Panc1 (cell line): ENCODE results near the gene DONSON. TPM values are rescaled to one million over a fixed set of nuclear protein-coding genes. Genes with fewer than 3 reads are reported as not detected.

ENCODE experiments used
- ATAC-seq: fragments of 200-7000 bp; cut with Tn5 transposase; 2 replicates; pipeline ENCODE4 v1.9.1; 2020; ENCODE audit warnings: mild to moderate bottlenecking, moderate library complexity
- BruUV-seq: library from RNA; stranded (reverse); fragments of 400-500 nt; replicated peaks from 2 replicates; lab custom pipeline; 2021; lab: Mats Ljungman, UMichigan
- CTCF ChIA-PET: fragments of 300-600 bp; sonication (Branson Sonifier 250); formaldehyde crosslinking; loops from one replicate; lab custom pipeline; 2022; ENCODE audit warnings: antibody characterized with exemption; lab: Charles Lee
- POLR2A ChIA-PET: fragments of 300-600 bp; sonication (Branson Sonifier 250); formaldehyde crosslinking; loops from one replicate; lab custom pipeline; 2022; ENCODE audit warnings: antibody characterized with exemption; lab: Charles Lee
- DNase-seq: peaks from one replicate; pipeline ENCODE4 v3.0.0-alpha.2; 2010; ENCODE audit warnings: low read depth, low spot score
- H3K27ac ChIP-seq: 2 replicates; pipeline ENCODE4 v1.5.1; 2011; ENCODE audit warnings: mild to moderate bottlenecking, low read length, inconsistent platforms
- H3K27me3 ChIP-seq: fragments of 200-500 bp; sonication (Bioruptor generic); 2 replicates; pipeline ENCODE4 v1.6.0; 2014; ENCODE audit warnings: low read length, inconsistent platforms; ENCODE audit not compliant: control insufficient read depth, insufficient read depth
- H3K36me3 ChIP-seq: fragments of 200-500 bp; sonication (Bioruptor generic); 2 replicates; pipeline ENCODE4 v1.5.1; 2014; ENCODE audit warnings: inconsistent platforms, mild to moderate bottlenecking, low read length, moderate library complexity; ENCODE audit not compliant: control insufficient read depth, insufficient read depth
- H3K4me1 ChIP-seq: 2 replicates; pipeline ENCODE4 v1.5.1; 2011; ENCODE audit warnings: inconsistent platforms, mild to moderate bottlenecking, low read length, moderate library complexity; ENCODE audit not compliant: control insufficient read depth, insufficient read depth
- H3K4me3 ChIP-seq, 2 experiments: 2 replicates each; pipeline ENCODE4 v1.5.1; 2011 to 2012; ENCODE audit warnings: low read depth in 2 of 2, low read length in 2 of 2, mild to moderate bottlenecking in 2 of 2, inconsistent platforms in 1 of 2, moderate library complexity in 1 of 2
- H3K9me3 ChIP-seq: fragments of 200-500 bp; sonication (Bioruptor generic); 2 replicates; pipeline ENCODE4 v1.5.1; 2014; ENCODE audit warnings: low read depth, mild to moderate bottlenecking, inconsistent platforms, low read length, moderate library complexity; ENCODE audit not compliant: control insufficient read depth, insufficient read depth
- CTCF ChIP-seq: fragments of 450-650 bp; IDR thresholded peaks from 2 replicates; pipeline ENCODE4 v1.5.1; 2017; ENCODE audit warnings: mild to moderate bottlenecking
- POLR2AphosphoS5 ChIP-seq: IDR thresholded peaks from 2 replicates; pipeline ENCODE4 v1.6.1; 2012; ENCODE audit warnings: mild to moderate bottlenecking, low read depth, low read length, moderate library complexity
- REST ChIP-seq, 2 experiments: IDR thresholded peaks; 2 replicates each; pipeline ENCODE4 v1.6.1; 2011 to 2012; ENCODE audit warnings: low read depth in 2 of 2, control low read depth in 1 of 2, low read length in 1 of 2, mild to moderate bottlenecking in 1 of 2, moderate library complexity in 1 of 2; ENCODE audit not compliant: insufficient read depth in 1 of 2
- SIN3A ChIP-seq: IDR thresholded peaks from 2 replicates; pipeline ENCODE4 v1.6.1; 2012; ENCODE audit warnings: low read depth, mild to moderate bottlenecking, low read length, moderate library complexity, borderline replicate concordance; ENCODE audit not compliant: insufficient read depth
- TCF7L2 ChIP-seq: IDR thresholded peaks from 2 replicates; pipeline ENCODE4 v1.6.1; 2011; ENCODE audit warnings: mild to moderate bottlenecking, low read depth, low read length, inconsistent platforms
- in situ Hi-C: cut with HindIII; loops from 2 replicates; pipeline ENCODE4 v1.10.0; 2016; ENCODE audit warnings: low sequenced_read_pairs, low pct_unique_long_range_greater_than_20kb
- intact Hi-C: fragments of 100-400 bp; cut with micrococcal nuclease; formaldehyde crosslinking; loops from one replicate; pipeline ENCODE4 v1.10.0; 2022; ENCODE audit not compliant: unreplicated experiment
- total RNA-seq: library from RNA; stranded (reverse); gene quantifications from one replicate; pipeline ENCODE4 v1.2.1, GENCODE V29; 2021; ENCODE audit not compliant: unreplicated experiment

DONSON gene
- total RNA-seq, 1 experiment from 2014 or later = 21.9 TPM

- CTCF ChIA-PET = no interaction called here
- BruUV-seq = no TSS peak
- Histone ChIP-seq H3K9me3 (no peaks in the 10 kb centered on the region), H3K4me1 (no peaks in the 10 kb centered on the region), H3K4me3 (no peak overlapping the region), H3K36me3 (peaks cover 75% of the 10 kb centered on the region), H3K27me3 (no peaks in the 10 kb centered on the region), H3K27ac (no peak overlapping the region)
- ATAC-seq = no peak
- POLR2A ChIA-PET = no interaction called here
- no peak for DNase-seq
- intact Hi-C loops (no loop called here), in situ Hi-C loops (no loop called here)
- TF ChIP-seq TCF7L2 (no peak), CTCF (no peak), SIN3A (no peak), REST (IDR thresholded peaks at IDR 0.05; ENCODE audit: insufficient read depth in 1 of 2, low read depth in 2 of 2, low read length in 1 of 2) (no peak), POLR2AphosphoS5 (no peak)
These were observed 27.5 kb downstream of the DONSON start for GRCh38 chr21:33560965-33561364.

- no TSS peak for BruUV-seq
- no peak overlapping the region for H3K27ac ChIP-seq
- DNase-seq (no peak), ATAC-seq (no peak)
- ChIA-PET POLR2A (no interaction called here), CTCF (interaction anchor here (0.7 kb wide), 1 partner anchor 194 kb away, joined by 3 read pairs; no protein-coding TSS in a partner anchor)
- H3K4me3 ChIP-seq = no peak overlapping the region
- in situ Hi-C loops = no loop called here
- H3K9me3 ChIP-seq = no peaks in the 10 kb centered on the region
- peaks cover 73% of the 10 kb centered on the region for H3K36me3 ChIP-seq
- intact Hi-C loops = no loop called here
- no peaks in the 10 kb centered on the region for H3K27me3 ChIP-seq
- H3K4me1 ChIP-seq = no peaks in the 10 kb centered on the region
- TF ChIP-seq CTCF (no peak), TCF7L2 (no peak), REST (IDR thresholded peaks at IDR 0.05; ENCODE audit: insufficient read depth in 1 of 2, low read depth in 2 of 2, low read length in 1 of 2) (no peak), POLR2AphosphoS5 (no peak), SIN3A (no peak)
These were observed 28.7 kb downstream of the DONSON start for GRCh38 chr21:33559813-33560212.
